ENCODE results near the gene DYNC2H1.

The DYNC2H1 gene, protein sequence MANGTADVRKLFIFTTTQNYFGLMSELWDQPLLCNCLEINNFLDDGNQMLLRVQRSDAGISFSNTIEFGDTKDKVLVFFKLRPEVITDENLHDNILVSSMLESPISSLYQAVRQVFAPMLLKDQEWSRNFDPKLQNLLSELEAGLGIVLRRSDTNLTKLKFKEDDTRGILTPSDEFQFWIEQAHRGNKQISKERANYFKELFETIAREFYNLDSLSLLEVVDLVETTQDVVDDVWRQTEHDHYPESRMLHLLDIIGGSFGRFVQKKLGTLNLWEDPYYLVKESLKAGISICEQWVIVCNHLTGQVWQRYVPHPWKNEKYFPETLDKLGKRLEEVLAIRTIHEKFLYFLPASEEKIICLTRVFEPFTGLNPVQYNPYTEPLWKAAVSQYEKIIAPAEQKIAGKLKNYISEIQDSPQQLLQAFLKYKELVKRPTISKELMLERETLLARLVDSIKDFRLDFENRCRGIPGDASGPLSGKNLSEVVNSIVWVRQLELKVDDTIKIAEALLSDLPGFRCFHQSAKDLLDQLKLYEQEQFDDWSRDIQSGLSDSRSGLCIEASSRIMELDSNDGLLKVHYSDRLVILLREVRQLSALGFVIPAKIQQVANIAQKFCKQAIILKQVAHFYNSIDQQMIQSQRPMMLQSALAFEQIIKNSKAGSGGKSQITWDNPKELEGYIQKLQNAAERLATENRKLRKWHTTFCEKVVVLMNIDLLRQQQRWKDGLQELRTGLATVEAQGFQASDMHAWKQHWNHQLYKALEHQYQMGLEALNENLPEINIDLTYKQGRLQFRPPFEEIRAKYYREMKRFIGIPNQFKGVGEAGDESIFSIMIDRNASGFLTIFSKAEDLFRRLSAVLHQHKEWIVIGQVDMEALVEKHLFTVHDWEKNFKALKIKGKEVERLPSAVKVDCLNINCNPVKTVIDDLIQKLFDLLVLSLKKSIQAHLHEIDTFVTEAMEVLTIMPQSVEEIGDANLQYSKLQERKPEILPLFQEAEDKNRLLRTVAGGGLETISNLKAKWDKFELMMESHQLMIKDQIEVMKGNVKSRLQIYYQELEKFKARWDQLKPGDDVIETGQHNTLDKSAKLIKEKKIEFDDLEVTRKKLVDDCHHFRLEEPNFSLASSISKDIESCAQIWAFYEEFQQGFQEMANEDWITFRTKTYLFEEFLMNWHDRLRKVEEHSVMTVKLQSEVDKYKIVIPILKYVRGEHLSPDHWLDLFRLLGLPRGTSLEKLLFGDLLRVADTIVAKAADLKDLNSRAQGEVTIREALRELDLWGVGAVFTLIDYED (N-terminal part only)

DNA sequence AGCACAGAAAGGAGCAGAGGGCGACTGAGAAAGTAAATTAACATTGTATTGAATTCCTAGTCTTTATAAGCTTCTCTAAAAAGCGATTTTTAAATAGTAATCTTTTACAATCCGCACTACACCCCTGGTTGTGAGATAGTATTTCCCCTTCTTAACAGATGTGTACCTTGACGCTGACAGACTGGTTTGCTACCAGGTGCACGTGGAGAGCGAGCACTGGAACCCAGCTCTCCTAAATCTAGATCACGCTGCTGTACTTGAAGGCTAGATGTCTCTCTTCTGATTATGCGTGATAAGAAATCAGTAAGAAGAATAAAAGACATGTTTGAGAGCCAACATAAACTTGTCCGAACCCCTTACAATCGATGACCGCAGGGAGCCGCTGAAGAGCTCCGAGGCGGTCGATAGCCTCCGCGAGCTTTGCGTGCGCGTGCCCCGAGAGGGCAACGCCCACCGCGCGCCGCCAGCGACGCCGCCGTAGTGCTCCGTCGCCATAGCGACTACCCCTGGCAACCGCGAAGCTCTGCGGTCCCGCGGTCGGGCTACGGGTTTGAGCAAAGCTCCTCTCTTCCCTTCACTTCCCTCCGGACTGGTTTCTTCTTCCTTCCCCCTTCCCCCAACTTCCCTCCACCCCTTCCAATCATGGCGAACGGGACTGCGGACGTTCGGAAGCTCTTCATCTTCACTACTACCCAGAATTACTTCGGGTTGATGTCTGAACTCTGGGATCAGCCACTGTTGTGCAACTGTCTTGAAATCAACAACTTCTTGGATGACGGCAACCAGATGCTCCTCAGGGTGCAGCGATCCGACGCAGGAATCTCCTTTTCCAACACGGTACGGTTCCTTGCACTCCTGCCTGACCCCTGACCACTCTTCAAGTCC, at the start of gene DYNC2H1:
Gene DYNC2H1, plus strand, starts transcription at position 494 of the 885 bp plus-strand sequence. Its CDS starts 149 bp downstream, at position 643.
- peak; percentile 76 to 81 for DNase-seq (ENCODE audit: low read depth in 2 of 2)

DNA sequence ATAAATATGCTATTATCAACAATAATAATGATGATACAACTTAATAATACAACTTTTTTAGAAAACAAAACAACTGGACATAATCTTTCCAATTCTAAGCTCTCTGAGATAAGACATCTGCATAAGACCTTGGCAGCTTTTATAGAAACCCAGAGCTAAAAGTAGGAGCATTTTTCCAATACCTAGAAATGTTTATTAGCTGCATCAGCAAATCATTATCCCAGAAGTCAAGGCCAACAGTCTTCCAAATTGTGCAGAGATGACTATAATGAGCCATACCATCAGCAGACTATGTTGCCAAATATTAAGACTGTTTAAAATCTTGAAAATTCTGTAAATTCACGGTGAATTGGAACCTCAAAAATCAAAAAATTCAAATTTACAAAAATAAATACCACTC, 47.6 kb upstream of the DYNC2H1 start:
- no peak for DNase-seq (ENCODE audit: low read depth in 2 of 2)

DNA sequence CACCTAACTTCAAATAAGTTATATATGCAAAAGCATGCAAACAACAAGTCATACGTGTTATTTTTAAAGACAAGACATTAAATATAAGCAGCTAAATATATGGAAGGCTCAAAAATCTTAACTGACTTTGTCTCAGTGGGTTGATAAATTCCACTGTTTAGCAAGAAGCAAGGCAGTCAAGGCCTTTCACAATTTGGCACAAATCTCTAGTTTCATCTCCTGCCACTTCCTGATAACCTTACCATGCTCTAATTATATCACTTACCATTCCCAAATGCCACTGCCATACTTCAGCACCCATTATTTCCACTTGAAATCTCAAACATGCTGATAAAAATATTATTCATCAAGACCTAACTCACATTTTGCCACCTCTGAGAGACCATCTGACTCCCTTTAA, 42.1 kb upstream of the DYNC2H1 start:
- DNase-seq (ENCODE audit: low read depth in 2 of 2) = no peak

DNA sequence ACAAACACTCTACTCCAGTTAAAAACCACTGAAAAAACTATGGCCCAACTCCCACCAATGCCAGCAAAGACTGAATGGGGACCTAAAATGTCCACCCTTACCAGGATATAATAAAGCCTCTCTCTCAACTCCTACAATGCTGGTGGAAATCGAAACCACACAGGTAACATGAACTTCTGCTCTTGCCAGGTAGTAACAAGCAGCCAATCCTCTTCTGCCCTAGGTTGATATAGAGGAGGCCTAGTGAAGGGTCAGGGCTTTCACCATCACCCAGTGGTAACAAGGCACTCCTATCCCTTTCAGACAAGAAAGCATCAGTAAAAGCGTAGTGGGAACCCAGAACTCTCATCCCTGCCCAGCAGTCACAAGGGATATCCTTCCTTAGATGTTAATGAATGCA, 39.9 kb upstream of the DYNC2H1 start:
- no peak for DNase-seq (ENCODE audit: low read depth in 2 of 2)

DNA sequence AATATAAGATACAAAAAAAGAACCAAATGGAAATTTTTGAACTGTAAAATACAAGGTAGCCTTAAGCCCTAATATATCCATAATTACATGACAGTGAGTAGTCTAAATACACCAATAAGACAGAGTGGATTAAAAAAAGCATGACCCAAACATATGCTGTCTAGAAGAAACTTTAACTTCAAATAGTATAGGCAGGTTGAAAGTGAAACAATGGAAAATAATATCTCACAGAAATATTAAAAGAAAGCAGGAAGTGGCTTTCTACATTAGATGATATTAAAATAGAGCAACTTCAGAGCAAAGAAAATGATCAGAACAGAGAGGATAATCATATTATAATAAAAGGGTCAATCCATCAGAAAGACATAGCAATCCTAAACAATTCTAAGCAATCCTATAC, 39.1 kb upstream of the DYNC2H1 start:
- DNase-seq (ENCODE audit: low read depth in 2 of 2) = no peak

DNA sequence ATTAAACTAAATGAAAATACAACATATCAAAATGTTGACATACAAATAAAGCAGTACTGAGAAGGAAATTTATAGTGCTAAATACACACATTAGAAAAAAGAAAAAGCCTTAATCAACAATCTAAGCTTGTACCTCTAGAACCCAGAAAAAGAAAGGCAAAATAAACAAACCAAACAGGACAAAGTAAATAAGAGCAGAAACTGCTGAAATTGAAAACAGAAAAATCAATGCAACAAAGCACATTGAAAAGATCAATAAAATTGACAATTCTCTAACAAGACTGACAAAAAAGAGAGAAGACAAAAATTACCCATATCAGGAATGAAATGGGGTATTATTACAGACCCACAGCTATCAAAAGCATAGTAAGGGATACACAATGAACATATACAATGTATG, 38.2 kb upstream of the DYNC2H1 start:
- DNase-seq (ENCODE audit: low read depth in 2 of 2) = no peak

DNA sequence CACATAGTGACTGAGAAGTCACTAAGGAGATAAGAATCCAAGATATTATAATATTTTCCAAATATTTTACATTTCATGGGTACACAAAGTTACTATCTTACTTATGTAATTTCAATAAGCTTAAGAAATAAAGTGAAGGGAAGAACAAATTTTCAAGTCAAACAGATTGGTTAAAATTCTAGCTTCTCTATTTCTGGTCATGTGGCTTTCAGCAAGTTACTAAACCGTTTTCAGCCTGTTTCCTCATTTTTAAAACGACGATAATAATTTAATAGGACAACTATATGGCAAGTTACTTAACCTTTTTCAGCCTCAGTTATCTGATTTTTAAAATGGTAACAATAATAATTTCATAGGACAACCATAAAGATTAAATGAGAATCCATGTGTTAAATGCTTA, 32.9 kb upstream of the DYNC2H1 start:
- DNase-seq (ENCODE audit: low read depth in 2 of 2) = no peak

DNA sequence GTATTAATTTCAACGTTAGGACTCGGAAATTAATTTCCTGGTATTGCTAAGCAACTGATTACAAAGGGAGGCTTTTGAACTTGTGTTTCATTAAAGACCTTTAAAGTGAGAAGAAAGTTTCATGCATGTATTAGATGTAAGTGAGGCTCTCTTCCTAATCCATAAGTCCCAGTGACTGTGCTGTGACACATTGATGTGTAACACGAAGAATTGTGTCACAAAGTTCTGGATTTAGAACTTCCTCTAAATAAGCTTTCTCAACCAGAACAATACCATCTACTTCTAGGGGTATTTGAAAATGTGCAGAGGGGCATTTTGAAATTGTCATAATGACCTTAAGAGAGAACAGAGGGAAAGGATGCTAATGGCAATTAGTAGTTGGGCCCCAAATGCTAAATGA, 31.7 kb upstream of the DYNC2H1 start:
- DNase-seq (ENCODE audit: low read depth in 2 of 2) = no peak

DNA sequence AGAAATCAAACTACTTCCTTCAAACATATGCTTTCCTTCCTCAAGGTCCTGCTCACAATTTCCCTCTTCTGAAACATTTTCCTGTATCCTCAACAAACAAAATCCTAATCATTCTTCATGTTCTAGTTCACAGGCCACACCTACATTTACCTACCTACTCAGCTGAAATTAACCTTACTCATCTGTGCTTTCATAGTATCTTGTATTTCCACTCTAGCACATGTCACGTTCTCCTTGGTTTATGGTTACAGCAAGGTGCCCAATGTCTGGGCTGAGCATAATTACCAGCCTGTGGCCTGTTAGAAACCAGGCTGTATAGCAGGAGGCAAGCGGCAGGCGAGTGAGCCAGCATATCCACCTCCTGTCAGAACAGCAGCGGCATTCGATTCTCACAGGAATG, 30.5 kb upstream of the DYNC2H1 start:
- no peak for DNase-seq (ENCODE audit: low read depth in 2 of 2)

DNA sequence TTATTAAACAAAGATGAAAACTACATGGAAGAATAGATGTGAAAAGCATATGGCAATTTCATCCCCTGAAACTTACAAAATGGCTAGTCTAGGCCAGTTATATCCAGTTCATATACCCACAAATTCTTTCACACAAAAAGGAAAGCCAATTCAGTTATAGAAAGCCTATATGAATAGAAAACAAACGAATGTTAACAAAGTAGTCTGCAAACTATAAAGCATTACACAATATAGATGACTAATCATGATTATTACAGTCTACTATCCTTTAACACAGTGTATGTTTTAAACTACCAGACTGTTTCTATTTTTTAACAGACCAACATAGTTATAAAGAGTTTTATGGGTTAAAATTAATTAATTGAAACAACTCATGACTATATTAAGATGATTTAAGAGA, 29.4 kb upstream of the DYNC2H1 start:
- no peak for DNase-seq (ENCODE audit: low read depth in 2 of 2)

DNA sequence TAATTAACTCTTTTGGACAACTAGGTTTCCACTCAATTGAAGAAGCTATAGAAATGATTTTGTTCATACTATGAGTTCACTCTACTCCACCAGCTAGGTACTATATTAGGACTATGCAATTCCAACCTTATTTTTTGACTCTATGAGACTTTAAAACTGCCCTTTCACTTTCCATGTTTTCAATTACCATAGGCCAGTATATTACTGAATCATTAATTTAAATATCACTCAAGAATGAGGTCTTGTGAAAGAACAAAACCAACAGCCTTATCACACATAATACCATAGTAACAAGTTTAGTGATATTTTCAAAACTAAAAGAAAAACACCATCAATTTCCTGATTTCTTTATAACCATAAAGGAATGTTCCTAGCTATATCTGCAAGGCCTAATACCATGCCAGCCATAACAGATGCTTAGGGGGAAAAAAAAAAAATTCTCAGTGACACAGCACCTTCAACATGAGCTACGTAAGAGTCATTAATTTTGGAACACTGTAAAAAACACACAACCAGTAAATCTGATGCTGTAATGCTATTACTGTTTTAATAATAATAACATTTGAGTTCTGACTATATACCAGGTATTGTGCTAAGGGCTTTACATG, 23.4 kb upstream of the DYNC2H1 start:
- no peak for DNase-seq (ENCODE audit: low read depth in 2 of 2)

DNA sequence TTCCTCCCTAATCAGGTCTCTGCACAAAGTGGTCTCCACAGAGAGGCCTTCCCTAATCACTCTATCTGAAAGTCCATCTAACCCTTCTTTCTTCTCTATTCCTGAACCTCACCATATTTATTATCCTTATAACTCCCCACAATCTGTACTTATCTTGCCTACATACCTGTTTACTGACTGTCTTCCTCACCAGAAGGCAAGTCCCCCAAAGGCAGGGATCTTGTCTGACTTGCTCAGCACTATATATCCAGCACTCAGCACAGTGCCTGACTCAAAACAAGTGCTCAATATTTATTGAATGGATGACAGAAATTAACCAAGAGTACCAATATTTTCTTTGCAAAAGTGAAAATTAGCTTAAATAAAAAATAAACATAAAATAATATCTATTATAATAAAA, 22.8 kb upstream of the DYNC2H1 start:
- DNase-seq (ENCODE audit: low read depth in 2 of 2) = no peak

DNA sequence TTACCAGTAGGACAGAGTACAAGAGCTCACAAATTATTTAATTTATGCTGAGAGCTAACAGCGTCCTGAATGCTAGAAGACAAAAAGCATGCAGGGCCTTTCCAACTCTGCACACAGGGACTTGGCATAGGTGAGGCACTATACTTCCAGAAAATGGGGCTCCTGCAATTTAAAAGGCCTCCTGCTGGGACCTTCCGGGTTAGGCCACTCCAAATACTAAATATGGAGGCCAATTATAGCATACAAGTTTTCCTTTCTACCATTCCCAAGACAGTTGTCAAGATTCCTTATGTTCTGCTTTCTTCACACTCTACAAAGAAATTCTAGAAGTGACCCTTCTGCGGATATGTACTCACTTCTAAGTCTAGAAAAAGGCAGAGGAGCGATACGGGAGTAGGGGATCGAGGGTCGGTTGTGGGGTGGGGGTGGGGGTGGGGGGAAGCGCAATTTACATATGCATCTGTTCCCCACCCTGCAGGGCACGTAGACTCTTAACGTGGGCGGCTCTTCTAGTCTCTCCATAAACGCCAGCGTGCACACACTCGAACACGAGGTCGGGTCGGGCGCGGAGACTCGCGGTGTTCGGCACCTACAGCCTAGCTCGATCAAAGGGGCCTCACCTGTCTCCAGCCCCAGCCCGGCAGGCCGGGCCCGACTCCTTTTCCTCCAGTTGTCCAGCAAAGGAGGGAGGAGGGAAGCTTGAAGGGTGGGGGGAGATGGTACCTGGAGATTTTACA, 18.0 kb upstream of the DYNC2H1 start:
- DNase-seq (ENCODE audit: low read depth in 2 of 2) = peak; percentile 31 to 37

DNA sequence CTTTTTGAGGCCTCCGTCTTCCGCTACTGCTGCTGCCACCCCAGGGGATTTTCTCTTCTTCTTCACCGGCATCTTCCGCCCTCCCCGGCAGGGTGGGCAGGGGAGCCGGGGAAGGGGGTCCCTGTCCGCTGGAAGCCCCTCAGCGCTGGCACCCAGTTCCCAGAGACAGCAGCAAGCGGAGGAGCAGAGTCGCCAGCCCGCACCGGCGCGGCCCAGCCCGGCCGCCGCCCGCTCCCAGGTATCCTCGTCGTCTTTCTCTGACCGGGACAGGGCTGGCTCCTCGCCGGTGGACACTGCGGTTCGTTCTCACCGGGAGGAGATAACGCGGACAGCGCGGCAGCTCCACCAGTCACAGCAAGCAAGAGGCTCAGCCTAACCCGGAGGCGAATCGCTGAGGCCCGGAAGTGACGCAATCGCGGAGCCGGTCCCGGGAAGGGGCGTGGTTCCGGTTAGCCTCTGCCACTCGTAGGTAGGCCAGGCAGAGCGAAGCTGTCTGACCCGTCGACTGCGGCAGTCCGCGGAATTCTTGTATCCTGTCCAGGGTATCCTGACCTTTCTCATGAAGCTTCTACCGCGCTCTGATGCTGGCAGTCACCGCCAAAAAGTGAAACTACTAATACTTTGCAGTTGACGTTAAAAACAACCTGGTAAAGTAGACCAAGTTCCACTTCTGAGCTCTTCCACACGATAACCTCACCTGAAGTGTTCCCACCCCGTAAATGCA, 17.3 kb upstream of the DYNC2H1 start, which contains the start of gene DCUN1D5:
Gene DCUN1D5, minus strand, starts transcription at position 360 of the 724 bp plus-strand sequence. Its CDS starts 288 bp downstream, at position 72.
- peak; percentile 92 to 94 for DNase-seq (ENCODE audit: low read depth in 2 of 2)

DNA sequence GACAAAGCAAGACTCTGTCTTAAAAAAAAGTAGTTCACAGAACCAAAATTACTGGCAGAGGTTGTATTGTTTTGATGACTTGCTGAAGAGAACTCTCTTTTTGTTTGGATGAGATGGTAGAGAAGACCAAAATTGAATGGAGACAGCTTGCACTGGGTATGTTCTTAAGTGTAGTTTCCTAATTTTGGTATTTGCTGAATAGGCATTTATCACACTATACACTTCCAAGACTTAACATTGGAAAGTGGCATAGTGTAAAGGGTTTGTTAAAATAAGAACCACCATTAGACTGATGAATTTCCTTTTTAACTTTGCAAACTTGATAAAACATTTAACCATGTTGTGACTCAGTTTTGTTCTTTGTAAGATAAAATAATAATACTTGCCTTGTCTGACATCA, 11.9 kb upstream of the DYNC2H1 start:
- no peak for DNase-seq (ENCODE audit: low read depth in 2 of 2)

DNA sequence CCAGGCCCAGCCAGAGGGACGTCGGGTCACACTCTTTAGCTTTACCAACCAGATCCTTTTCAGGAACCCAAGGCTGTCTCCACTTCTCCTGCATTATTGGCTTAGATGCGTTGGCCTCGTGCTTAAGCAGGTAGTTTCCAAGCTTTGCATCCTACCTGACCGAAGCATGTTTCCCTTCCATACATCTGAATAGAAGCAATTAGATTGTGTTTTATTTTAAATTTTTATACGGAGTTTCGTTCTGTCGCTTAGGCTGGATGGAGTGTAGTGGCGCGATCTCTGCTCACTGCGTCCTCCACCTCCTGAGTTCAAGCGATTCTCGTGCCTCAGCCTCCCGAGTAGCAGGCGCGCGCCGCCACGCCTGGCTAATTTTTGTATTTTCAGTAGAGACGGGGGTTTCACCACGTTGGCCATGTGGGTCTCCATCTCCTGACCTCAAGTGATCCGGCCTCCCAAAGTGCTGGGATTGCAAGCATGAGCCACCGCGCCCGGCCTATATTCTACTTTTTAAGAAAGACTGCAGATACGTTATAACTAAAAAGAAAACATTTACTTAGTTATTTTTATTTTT, 677 bp downstream of the DYNC2H1 start:
- no peak for DNase-seq (ENCODE audit: low read depth in 2 of 2)

DNA sequence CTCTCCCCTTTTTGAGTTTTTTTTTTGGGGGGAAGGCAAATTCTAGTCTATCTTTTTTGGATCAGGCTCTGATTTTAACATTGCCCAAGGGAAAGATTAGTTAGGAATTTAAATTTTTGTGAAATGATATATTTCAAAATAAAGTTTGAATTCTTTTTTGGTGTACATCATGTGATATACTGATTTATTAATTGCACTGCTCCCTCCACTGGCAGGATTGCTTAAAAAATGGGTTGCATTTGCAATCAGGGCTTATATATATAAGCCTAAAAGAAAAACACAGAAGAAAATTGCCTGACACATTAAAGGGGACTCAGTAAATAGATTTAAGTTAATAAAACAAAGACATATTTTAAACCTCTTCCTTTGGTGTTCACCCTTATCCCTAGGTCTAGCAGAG, 1.2 kb downstream of the DYNC2H1 start:
- DNase-seq (ENCODE audit: low read depth in 2 of 2) = no peak

DNA sequence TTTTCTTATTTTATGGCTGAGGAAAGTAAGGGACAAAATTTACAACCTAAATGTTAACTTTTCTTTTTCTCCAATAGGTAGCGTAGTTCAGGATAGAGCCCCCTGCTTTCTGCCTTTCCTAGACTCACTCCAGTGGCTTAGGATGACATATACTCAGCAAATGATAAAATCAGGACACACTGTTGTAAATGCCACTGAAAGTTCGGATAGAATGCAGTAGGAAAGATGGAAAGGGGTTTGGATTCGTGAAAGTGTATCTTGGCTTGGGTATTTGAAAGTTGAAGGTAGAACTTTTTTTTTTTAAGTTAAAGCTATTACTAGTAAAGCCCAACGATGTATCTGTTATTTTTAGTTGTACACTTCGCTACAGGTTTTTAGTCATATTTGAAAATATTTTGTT, 2.2 kb downstream of the DYNC2H1 start:
- DNase-seq (ENCODE audit: low read depth in 2 of 2) = no peak

DNA sequence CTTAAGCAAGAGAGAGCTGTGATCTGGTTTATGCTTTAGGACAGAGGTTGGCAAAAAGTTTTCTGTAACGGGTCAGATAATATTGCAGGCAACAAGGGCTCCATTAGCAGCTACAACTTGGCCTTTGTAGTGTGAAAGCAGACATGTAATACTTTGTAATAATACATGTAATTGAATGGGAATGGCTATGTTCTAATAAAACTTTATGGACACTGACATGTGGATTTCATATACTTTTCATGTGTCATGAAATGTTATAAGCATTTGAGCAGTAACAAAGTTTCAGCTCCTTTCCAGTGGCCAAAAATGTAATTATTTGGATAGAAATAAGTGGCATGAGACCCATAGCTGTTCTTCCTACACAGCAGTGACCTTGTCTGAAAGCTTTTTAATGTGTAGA, 3.1 kb downstream of the DYNC2H1 start:
- no peak for DNase-seq (ENCODE audit: low read depth in 2 of 2)

All from stimulated activated CD4-positive, alpha-beta T cell treated with anti-CD3 and anti-CD28 coated beads, Interleukin-1b, Interleukin-23, amount 100 ng/mL, for 4 hours (primary cell).